Measurements from ENCODE around the gene SEMA4D.

- no peak for TF ChIP-seq CTCF (IDR thresholded peaks at IDR 0.05)
- TF ChIP-seq POLR2AphosphoS5 (IDR thresholded peaks at IDR 0.05): no peak
- no peak for TF ChIP-seq POLR2A (IDR thresholded peaks at IDR 0.05)
Measured at GRCh38 chr9:89404074-89404473, 93.8 kb downstream of the SEMA4D start.

All from prostate gland (tissue), 2 donors.